HCT116 (cell line): ENCODE measurements around the gene NCF4.

Source experiments
- CTCF ChIP-seq, 3 experiments: fragments of 200-600 bp in 1 of 3; sonication (generic) in 1 of 3; IDR thresholded peaks in 2 of 3; conservative IDR thresholded peaks in 1 of 3; 2 replicates each; pipeline ENCODE4 v1.5.1; 2012 to 2017; ENCODE audit warnings: low read depth in 2 of 3, low read length in 2 of 3, antibody characterized with exemption in 1 of 3, borderline replicate concordance in 1 of 3, control low read depth in 1 of 3, mild to moderate bottlenecking in 1 of 3, mixed read lengths in 1 of 3, mixed run types in 1 of 3, moderate library complexity in 1 of 3; ENCODE audit not compliant: insufficient read depth in 1 of 3
- ELF1 ChIP-seq: IDR thresholded peaks from 2 replicates; pipeline ENCODE4 v1.6.1; 2012; ENCODE audit warnings: low read depth, borderline replicate concordance
- EZH2 ChIP-seq: fragments of 200-600 bp; sonication (generic); IDR thresholded peaks from 2 replicates; pipeline ENCODE4 v1.6.1; 2017; ENCODE audit warnings: antibody characterized with exemption, mixed run types
- JUND ChIP-seq: IDR thresholded peaks from 2 replicates; pipeline ENCODE4 v1.6.1; 2012
- MAX ChIP-seq: IDR thresholded peaks from 2 replicates; pipeline ENCODE4 v1.6.1; 2012
- POLR2A ChIP-seq: IDR thresholded peaks from 2 replicates; pipeline ENCODE4 v1.7.0; 2011; ENCODE audit warnings: borderline replicate concordance; ENCODE audit not compliant: insufficient read depth, insufficient read length; ENCODE audit errors: extremely low read depth
- SIN3A ChIP-seq: IDR thresholded peaks from 2 replicates; pipeline ENCODE4 v1.6.1; 2012; ENCODE audit warnings: low read depth
- SP1 ChIP-seq: IDR thresholded peaks from 2 replicates; pipeline ENCODE4 v1.6.1; 2012; ENCODE audit warnings: low read depth
- SRF ChIP-seq: IDR thresholded peaks from 2 replicates; pipeline ENCODE4 v1.6.1; 2012; ENCODE audit warnings: low read depth
- YY1 ChIP-seq: IDR thresholded peaks from 2 replicates; pipeline ENCODE4 v1.6.1; 2011; ENCODE audit warnings: low read length, low read depth, moderate library complexity, mild to moderate bottlenecking; ENCODE audit not compliant: insufficient replicate concordance; ENCODE audit errors: extremely low read depth
- ZNF274 ChIP-seq: fragments of 200-500 bp; sonication (Bioruptor generic); IDR thresholded peaks from 2 replicates; pipeline ENCODE4 v1.6.1; 2014; ENCODE audit warnings: mild to moderate bottlenecking, low read depth, low read length, inconsistent platforms
- TF ChIP-seq, protein P1 (sequence below): IDR thresholded peaks from 2 replicates; pipeline ENCODE4 v1.6.1; 2012; ENCODE audit warnings: low read depth
- TF ChIP-seq, protein P2 (sequence below): IDR thresholded peaks from 2 replicates; pipeline ENCODE4 v1.6.1; 2012

DNA sequence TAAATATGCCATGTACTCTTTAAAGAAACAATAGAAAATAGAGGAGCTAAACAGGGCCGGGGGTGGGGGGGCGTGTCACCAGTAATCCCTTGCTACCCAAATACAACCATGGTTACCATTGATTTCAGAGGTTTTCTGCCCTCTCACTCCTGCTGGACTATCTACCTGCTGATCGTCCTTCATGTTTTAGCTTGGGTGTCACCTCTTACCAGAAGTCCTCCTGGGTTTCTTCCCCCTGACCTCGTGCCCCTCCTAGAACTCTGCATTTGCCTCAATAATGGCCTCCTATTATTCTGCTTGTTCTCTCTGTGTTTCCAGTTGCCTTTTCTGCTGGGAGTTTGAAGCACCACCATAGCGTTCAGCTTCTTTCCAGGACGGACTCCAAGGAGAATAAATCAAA lies 34.5 kb upstream of the NCF4 start:
- TF ChIP-seq CTCF (IDR thresholded peaks at IDR 0.05 in 2 of 3, conservative IDR thresholded peaks at IDR 0.05 in 1 of 3; ENCODE audit: borderline replicate concordance in 1 of 3, insufficient read depth in 1 of 3, low read depth in 2 of 3, low read length in 2 of 3), result no peak
- TF ChIP-seq POLR2A, result no peak
- TF ChIP-seq EZH2, result no peak
- TF ChIP-seq SP1, result no peak
- no peak for TF ChIP-seq JUND
- TF ChIP-seq ELF1, result no peak
- no peak for TF ChIP-seq MAX
- no peak for TF ChIP-seq YY1
- TF ChIP-seq ZNF274, result no peak
- TF ChIP-seq, protein P1, sequence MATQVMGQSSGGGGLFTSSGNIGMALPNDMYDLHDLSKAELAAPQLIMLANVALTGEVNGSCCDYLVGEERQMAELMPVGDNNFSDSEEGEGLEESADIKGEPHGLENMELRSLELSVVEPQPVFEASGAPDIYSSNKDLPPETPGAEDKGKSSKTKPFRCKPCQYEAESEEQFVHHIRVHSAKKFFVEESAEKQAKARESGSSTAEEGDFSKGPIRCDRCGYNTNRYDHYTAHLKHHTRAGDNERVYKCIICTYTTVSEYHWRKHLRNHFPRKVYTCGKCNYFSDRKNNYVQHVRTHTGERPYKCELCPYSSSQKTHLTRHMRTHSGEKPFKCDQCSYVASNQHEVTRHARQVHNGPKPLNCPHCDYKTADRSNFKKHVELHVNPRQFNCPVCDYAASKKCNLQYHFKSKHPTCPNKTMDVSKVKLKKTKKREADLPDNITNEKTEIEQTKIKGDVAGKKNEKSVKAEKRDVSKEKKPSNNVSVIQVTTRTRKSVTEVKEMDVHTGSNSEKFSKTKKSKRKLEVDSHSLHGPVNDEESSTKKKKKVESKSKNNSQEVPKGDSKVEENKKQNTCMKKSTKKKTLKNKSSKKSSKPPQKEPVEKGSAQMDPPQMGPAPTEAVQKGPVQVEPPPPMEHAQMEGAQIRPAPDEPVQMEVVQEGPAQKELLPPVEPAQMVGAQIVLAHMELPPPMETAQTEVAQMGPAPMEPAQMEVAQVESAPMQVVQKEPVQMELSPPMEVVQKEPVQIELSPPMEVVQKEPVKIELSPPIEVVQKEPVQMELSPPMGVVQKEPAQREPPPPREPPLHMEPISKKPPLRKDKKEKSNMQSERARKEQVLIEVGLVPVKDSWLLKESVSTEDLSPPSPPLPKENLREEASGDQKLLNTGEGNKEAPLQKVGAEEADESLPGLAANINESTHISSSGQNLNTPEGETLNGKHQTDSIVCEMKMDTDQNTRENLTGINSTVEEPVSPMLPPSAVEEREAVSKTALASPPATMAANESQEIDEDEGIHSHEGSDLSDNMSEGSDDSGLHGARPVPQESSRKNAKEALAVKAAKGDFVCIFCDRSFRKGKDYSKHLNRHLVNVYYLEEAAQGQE, result no peak
- TF ChIP-seq SRF, result no peak
- TF ChIP-seq, protein P2, sequence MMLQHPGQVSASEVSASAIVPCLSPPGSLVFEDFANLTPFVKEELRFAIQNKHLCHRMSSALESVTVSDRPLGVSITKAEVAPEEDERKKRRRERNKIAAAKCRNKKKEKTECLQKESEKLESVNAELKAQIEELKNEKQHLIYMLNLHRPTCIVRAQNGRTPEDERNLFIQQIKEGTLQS, result no peak
- TF ChIP-seq SIN3A, result no peak
